NCI-H1417 (cell line): ENCODE results near the gene CREB3L4.
A peak's percentile ranks its signal among the peaks of the same experiment; 100 is the strongest.

ENCODE experiments used
- DNase-seq, 3 experiments: peaks; one replicate each; lab custom pipeline; 2025; lab: John Stamatoyannopoulos, UW

The CREB3L4 gene

GRCh38 chr1:153967107-153967999 lies at the start of gene CREB3L4:
Gene CREB3L4 (plus strand): TSS chr1:153967902. CDS start chr1:153968526, 624 bp downstream.
- DNase-seq, result peak; percentile 96 to 100 (median 99)

GRCh38 chr1:153919876-153920852 lies 47.5 kb upstream of the CREB3L4 start:
- no peak for DNase-seq

- DNase-seq, result peak in 1 of 3 experiments; percentile 29
Measured at GRCh38 chr1:153921080-153921802, 46.5 kb upstream of the CREB3L4 start.

GRCh38 chr1:153921803-153922075 lies 46.0 kb upstream of the CREB3L4 start:
- DNase-seq, result peak in 1 of 3 experiments; percentile 19

- peak; percentile 82 to 89 (median 85) for DNase-seq
Measured at GRCh38 chr1:153922076-153922971, 45.4 kb upstream of the CREB3L4 start.

- peak; percentile 100 for DNase-seq
Measured at GRCh38 chr1:153922972-153923925, 44.5 kb upstream of the CREB3L4 start, which contains the start of gene GATAD2B. Gene GATAD2B (minus strand): TSS chr1:153922972. CDS start chr1:153828347, 94,625 bp downstream.

GRCh38 chr1:153926405-153926804 lies 41.3 kb upstream of the CREB3L4 start:
- DNase-seq, result no peak

GRCh38 chr1:153928245-153928644 lies 39.5 kb upstream of the CREB3L4 start:
- no peak for DNase-seq

GRCh38 chr1:153928791-153929341 lies 38.8 kb upstream of the CREB3L4 start:
- DNase-seq, result no peak

- no peak for DNase-seq
Measured at GRCh38 chr1:153929426-153929825, 38.3 kb upstream of the CREB3L4 start.

- no peak for DNase-seq
Measured at GRCh38 chr1:153929981-153930948, 37.4 kb upstream of the CREB3L4 start.

GRCh38 chr1:153932156-153933131 lies 35.3 kb upstream of the CREB3L4 start:
- no peak for DNase-seq

- DNase-seq, result no peak
Measured at GRCh38 chr1:153933430-153933829, 34.3 kb upstream of the CREB3L4 start.

GRCh38 chr1:153933955-153934354 lies 33.7 kb upstream of the CREB3L4 start:
- DNase-seq, result no peak

GRCh38 chr1:153934746-153935145 lies 33.0 kb upstream of the CREB3L4 start:
- no peak for DNase-seq

- no peak for DNase-seq
Measured at GRCh38 chr1:153936011-153936802, 31.5 kb upstream of the CREB3L4 start.
